Inflammatory macrophage treated with lipopolysaccharide for 4 hours (primary cell): Measurements from ENCODE around the gene MS4A8.

Experiments used
- DNase-seq: peaks from one replicate; pipeline ENCODE4 v3.0.0-alpha.2; 2020

The MS4A8 gene

DNA sequence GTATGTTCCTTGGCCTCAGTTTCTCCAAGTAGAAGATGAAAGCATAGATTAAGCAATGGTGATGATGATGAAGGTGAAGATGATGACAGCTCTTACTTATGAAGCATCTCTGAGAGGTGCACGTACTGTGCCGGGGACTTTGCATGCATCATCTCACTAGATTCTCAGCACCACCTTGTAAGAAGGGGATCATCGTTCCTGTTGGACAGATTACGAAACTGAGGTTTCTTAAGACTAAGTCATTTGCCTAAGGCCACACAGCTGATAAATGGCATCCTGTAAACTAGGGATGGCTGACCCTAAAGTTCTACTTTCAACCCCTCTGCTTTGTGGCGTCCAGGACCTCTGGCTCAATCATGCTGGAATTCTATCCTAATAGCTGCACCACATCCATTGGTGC, 65.9 kb downstream of the MS4A8 start:
- DNase-seq = no peak
